Measurements from ENCODE around the gene FGD6. TPM values are rescaled to one million over a fixed set of nuclear protein-coding genes. Genes with fewer than 3 reads are reported as not detected.
"Not testable (repeated sequence)": the region's sequence is repeated elsewhere in the genome, so short reads cannot be mapped to it uniquely, and the experiment has no call there.

Gene FGD6
- total RNA-seq, 1 experiment from 2014 or later = 8.1 TPM

GRCh38 chr12:95234187-95234586 lies 16.9 kb upstream of the FGD6 start:
- DNase-seq (ENCODE audit: low spot score) = not testable (repeated sequence)

- peak; percentile 75 for DNase-seq (ENCODE audit: low spot score)
Measured at GRCh38 chr12:95231190-95231589, 13.9 kb upstream of the FGD6 start.

GRCh38 chr12:95230313-95230712 lies 13.0 kb upstream of the FGD6 start:
- no peak for DNase-seq (ENCODE audit: low spot score)

GRCh38 chr12:95229636-95230035 lies 12.4 kb upstream of the FGD6 start:
- no peak for DNase-seq (ENCODE audit: low spot score)

GRCh38 chr12:95228617-95229016 lies 11.3 kb upstream of the FGD6 start:
- no peak for DNase-seq (ENCODE audit: low spot score)

GRCh38 chr12:95227818-95228356 lies 10.6 kb upstream of the FGD6 start:
- no peak for DNase-seq (ENCODE audit: low spot score)

GRCh38 chr12:95225645-95226212 lies 8.5 kb upstream of the FGD6 start:
- no peak for DNase-seq (ENCODE audit: low spot score)

- no peak for DNase-seq (ENCODE audit: low spot score)
Measured at GRCh38 chr12:95224202-95225170, 7.2 kb upstream of the FGD6 start.

- no peak for DNase-seq (ENCODE audit: low spot score)
Measured at GRCh38 chr12:95220726-95221125, 3.5 kb upstream of the FGD6 start.

- DNase-seq (ENCODE audit: low spot score) = no peak
Measured at GRCh38 chr12:95220190-95220589, 2.9 kb upstream of the FGD6 start.

GRCh38 chr12:95218150-95219133 lies 1.2 kb upstream of the FGD6 start:
- peak; percentile 57 for DNase-seq (ENCODE audit: low spot score)

- no peak for DNase-seq (ENCODE audit: low spot score)
Measured at GRCh38 chr12:95216711-95217376, 423 bp downstream of the FGD6 start.

- peak; percentile 38 for DNase-seq (ENCODE audit: low spot score)
Measured at GRCh38 chr12:95215949-95216348, 1.3 kb downstream of the FGD6 start.

- DNase-seq (ENCODE audit: low spot score) = no peak
Measured at GRCh38 chr12:95214466-95214865, 2.8 kb downstream of the FGD6 start.

GRCh38 chr12:95213928-95214327 lies 3.3 kb downstream of the FGD6 start:
- DNase-seq (ENCODE audit: low spot score) = no peak

GRCh38 chr12:95213119-95213518 lies 4.1 kb downstream of the FGD6 start:
- DNase-seq (ENCODE audit: low spot score) = no peak

- no peak for DNase-seq (ENCODE audit: low spot score)
Measured at GRCh38 chr12:95212586-95212985, 4.7 kb downstream of the FGD6 start.

- DNase-seq (ENCODE audit: low spot score) = no peak
Measured at GRCh38 chr12:95208678-95209077, 8.6 kb downstream of the FGD6 start.

GRCh38 chr12:95207407-95207806 lies 9.9 kb downstream of the FGD6 start:
- DNase-seq (ENCODE audit: low spot score) = no peak

- DNase-seq (ENCODE audit: low spot score) = no peak
Measured at GRCh38 chr12:95206916-95207315, 10.4 kb downstream of the FGD6 start.

GRCh38 chr12:95205685-95206084 lies 11.6 kb downstream of the FGD6 start:
- peak; percentile 78 for DNase-seq (ENCODE audit: low spot score)
